ENCODE measurements around the gene PPFIA3. TPM values are rescaled to one million over a fixed set of nuclear protein-coding genes. Genes with fewer than 3 reads are reported as not detected.

Gene PPFIA3
- total and polyA plus RNA-seq, 2 of the 8 experiments (the other 6 are each of a cell fraction or from before 2014, with no cell fraction given): 15.9 to 25.3 TPM

DNA sequence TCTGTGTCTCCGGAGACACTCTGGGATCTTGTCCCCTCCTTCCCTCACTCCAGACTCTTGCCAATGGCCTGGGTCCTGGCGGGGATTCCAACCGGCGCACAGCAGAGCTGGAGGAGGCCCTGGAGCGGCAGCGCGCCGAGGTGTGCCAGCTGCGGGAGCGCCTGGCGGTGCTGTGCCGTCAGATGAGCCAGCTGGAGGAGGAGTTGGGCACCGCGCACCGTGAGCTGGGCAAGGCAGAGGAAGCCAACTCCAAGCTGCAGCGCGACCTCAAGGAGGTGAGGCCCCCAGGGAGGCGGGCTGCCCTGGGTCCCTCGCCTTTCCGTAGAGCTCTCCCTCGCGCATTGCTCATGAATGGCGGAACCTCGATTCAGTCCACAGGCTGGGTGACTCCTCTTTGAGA is 11.0 kb downstream of the PPFIA3 start:
- ChIA-PET CTCF (ENCODE audit: partially characterized antibody) (interaction anchor here (0.5 to 9.7 kb wide), 10 partner anchors 10 to 622 kb away, joined by 3 to 99 read pairs (median 9); partner anchors contain the start of genes GYS1, LIN7B and RUVBL2), POLR2A (ENCODE audit: partially characterized antibody) (interaction anchor here (0.5 to 2.0 kb wide), 9 partner anchors 9 to 323 kb away, joined by 3 to 14 read pairs (median 4); partner anchors contain the start of gene ALDH16A1)
- H3K36me3 ChIP-seq (ENCODE audit: control insufficient read depth in 2 of 4, insufficient read depth in 4 of 4, low read length in 3 of 4): peaks cover 0 to 4% (median 2%) of the 10 kb centered on the region in 4 experiments; a peak in 2 of 8 replicates
- TF ChIP-seq E2F6 (IDR thresholded peaks at IDR 0.05): no peak
- TF ChIP-seq SRF (IDR thresholded peaks at IDR 0.05; ENCODE audit: low read depth, low read length): no peak
- no peak for TF ChIP-seq MAFK (IDR thresholded peaks at IDR 0.05; ENCODE audit: low read depth, low read length)
- TF ChIP-seq ASH2L (IDR thresholded peaks at IDR 0.05; ENCODE audit: low read length): no peak
- no peak for TF ChIP-seq BCL11A (IDR thresholded peaks at IDR 0.05; ENCODE audit: low read depth in 2 of 2, low read length in 2 of 2)
- TF ChIP-seq CREB1 (IDR thresholded peaks at IDR 0.05): no peak
- H3K4me1 ChIP-seq (replicated peaks in 1 of 4; ENCODE audit: control insufficient read depth in 3 of 4, insufficient read depth in 4 of 4, low read length in 3 of 4): peaks cover 4 to 15% (median 7%) of the 10 kb centered on the region in 4 experiments
- H3K14ac ChIP-seq (ENCODE audit: insufficient read length): no peak overlapping the region
- H3K23me2 ChIP-seq (ENCODE audit: low read depth, low read length): peaks cover 13% of the 10 kb centered on the region
- no peak overlapping the region for H3K9ac ChIP-seq (replicated peaks in 1 of 4; ENCODE audit: extremely low read depth in 1 of 4, low read depth in 3 of 4, low read length in 3 of 4)
- H2BK15ac ChIP-seq (ENCODE audit: low read length): no peak overlapping the region
- no peak overlapping the region for H4K8ac ChIP-seq (ENCODE audit: extremely low read depth, insufficient read depth, low read length)
- no peak overlapping the region for H2AFZ ChIP-seq (ENCODE audit: low read length)
- H2BK12ac ChIP-seq (ENCODE audit: low read depth, low read length): no peak overlapping the region
- H2BK20ac ChIP-seq (ENCODE audit: low read length): no peak overlapping the region
- no peak overlapping the region for H4K91ac ChIP-seq (replicated peaks; ENCODE audit: insufficient read length, low read length)
- H3K9me3 ChIP-seq (ENCODE audit: insufficient read depth in 2 of 2, low read depth in 1 of 2, low read length in 1 of 2): no peaks in the 10 kb centered on the region
- H3K4me2 ChIP-seq (ENCODE audit: insufficient read depth in 1 of 2, low read depth in 2 of 2, low read length in 2 of 2): no peak overlapping the region; a peak in 1 of 4 replicates
- H3K18ac ChIP-seq (ENCODE audit: extremely low read depth, low read length): no peak overlapping the region; the same call in 1 of the 2 replicates
- no peak overlapping the region for H3K4me3 ChIP-seq (ENCODE audit: extremely low read depth in 1 of 4, insufficient read depth in 2 of 4, low read depth in 3 of 4, low read length in 4 of 4)
- no peak for DNase-seq (ENCODE audit: low read depth in 1 of 2, low spot score in 2 of 2)
- H2AK5ac ChIP-seq (ENCODE audit: low read depth, low read length): peak overlapping the region; percentile 82; the same call in 1 of the 2 replicates
- H3K79me1 ChIP-seq (ENCODE audit: low read depth, low read length): no peaks in the 10 kb centered on the region
- no peak overlapping the region for H4K5ac ChIP-seq (ENCODE audit: insufficient read length, low read depth, low read length)
- no peak overlapping the region for H2BK5ac ChIP-seq (ENCODE audit: low read depth, low read length)
- H4K20me1 ChIP-seq (replicated peaks in 1 of 2; ENCODE audit: control insufficient read depth in 1 of 2, insufficient read depth in 2 of 2, low read length in 2 of 2): peaks cover 0 to 3% of the 10 kb centered on the region in 2 experiments
- no peak for FAIRE-seq
- H3K27me3 ChIP-seq (replicated peaks in 1 of 4; ENCODE audit: control insufficient read depth in 3 of 4, extremely low read depth in 1 of 4, insufficient read depth in 3 of 4, low read length in 3 of 4): no peaks in the 10 kb centered on the region; a peak in 2 of 7 replicates
- no peak overlapping the region for H2BK120ac ChIP-seq (replicated peaks; ENCODE audit: low read depth, low read length)
- H3K27ac ChIP-seq (ENCODE audit: low read depth, low read length): no peak overlapping the region
- WGBS, 2 experiments (ENCODE audit: extremely low coverage in 1 of 2, insufficient coverage in 1 of 2, insufficient read length in 1 of 2, insufficient replicate concordance in 2 of 2, low coverage in 1 of 2, low lambda C conversion rate in 2 of 2, missing lambda C conversion rate in 1 of 2): 87% methylated on average over 22 of the region's 24 CpGs; no CpG with 5 or more reads in 1 of the 2 experiments
- H3K4ac ChIP-seq (replicated peaks; ENCODE audit: insufficient read length, low read depth, low read length): no peak overlapping the region
- no peak overlapping the region for H3K56ac ChIP-seq (replicated peaks; ENCODE audit: insufficient read length, low read depth, low read length)
- no peak overlapping the region for H3K23ac ChIP-seq (ENCODE audit: insufficient read length)
- H3K79me2 ChIP-seq (ENCODE audit: control insufficient read depth in 1 of 2, insufficient read depth in 2 of 2, low read length in 2 of 2): no peaks in the 10 kb centered on the region

Measured in H1 (cell line).